Fibroblast of the conjunctiva (primary cell): ENCODE results near the gene CRTAC1.

Source experiments
- DNase-seq: peaks from one replicate; pipeline ENCODE4 v3.0.0-alpha.2; 2010; ENCODE audit warnings: low read depth

The CRTAC1 gene, protein sequence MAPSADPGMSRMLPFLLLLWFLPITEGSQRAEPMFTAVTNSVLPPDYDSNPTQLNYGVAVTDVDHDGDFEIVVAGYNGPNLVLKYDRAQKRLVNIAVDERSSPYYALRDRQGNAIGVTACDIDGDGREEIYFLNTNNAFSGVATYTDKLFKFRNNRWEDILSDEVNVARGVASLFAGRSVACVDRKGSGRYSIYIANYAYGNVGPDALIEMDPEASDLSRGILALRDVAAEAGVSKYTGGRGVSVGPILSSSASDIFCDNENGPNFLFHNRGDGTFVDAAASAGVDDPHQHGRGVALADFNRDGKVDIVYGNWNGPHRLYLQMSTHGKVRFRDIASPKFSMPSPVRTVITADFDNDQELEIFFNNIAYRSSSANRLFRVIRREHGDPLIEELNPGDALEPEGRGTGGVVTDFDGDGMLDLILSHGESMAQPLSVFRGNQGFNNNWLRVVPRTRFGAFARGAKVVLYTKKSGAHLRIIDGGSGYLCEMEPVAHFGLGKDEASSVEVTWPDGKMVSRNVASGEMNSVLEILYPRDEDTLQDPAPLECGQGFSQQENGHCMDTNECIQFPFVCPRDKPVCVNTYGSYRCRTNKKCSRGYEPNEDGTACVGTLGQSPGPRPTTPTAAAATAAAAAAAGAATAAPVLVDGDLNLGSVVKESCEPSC

GRCh38 chr10:98030093-98030821, at the start of gene CRTAC1:
Gene CRTAC1, minus strand, starts transcription at chr10:98030621. Its CDS starts 149 bp downstream, at chr10:98030472.
- DNase-seq = no peak

- DNase-seq = no peak
Measured at GRCh38 chr10:98078774-98079173, 48.4 kb upstream of the CRTAC1 start.

- DNase-seq = no peak
Measured at GRCh38 chr10:98077223-98077622, 46.8 kb upstream of the CRTAC1 start.

- DNase-seq = no peak
Measured at GRCh38 chr10:98076086-98076485, 45.7 kb upstream of the CRTAC1 start.

DNA sequence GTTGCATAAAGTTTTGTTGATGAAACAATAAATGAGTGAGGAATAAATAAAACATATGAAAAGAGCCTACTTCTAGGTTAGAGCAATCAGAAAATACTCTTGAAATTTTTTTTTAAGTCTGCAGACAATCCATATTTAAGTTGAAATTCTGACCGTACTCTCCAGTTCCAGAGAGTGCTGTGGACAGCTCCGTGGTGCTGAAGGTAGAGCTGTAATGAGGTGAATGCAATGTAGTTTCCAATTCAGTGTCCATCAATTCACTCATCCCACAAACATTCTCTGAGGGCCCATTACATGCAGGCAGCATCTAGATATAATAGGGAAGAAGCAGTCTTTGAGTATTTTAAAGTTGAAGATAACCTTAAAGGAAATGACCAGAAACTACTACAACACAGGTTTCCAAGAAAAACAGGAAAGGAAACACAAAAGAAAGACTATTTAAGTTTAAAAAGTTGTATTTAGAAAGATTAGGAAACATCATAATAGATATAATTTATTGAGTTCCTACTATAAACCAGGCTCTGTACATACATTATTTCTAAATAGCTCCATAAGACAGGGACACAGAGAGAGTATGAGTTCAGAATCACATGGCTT, 44.0 kb upstream of the CRTAC1 start:
- DNase-seq = no peak

DNA sequence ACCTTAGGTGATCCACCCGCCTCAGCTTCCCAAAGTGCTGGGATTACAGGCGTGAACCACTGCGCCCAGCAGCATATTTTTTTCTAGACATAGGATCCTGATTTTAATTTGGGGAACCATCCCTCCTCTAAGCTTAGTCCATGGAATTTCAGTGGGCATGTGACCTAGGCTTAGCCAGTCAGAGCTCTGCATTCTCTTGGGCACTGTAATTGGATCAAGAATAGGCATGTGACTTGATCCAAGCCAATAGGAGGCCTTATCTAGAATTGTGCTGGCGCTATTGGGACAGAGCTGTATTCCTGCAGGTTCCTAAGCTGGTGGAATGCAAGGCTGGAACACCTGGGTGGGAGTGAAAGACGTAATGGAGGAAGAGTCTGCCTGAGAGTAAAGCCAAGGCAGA, 36.7 kb upstream of the CRTAC1 start:
- DNase-seq = no peak

- no peak for DNase-seq
Measured at GRCh38 chr10:98063740-98064027, 33.3 kb upstream of the CRTAC1 start.

DNA sequence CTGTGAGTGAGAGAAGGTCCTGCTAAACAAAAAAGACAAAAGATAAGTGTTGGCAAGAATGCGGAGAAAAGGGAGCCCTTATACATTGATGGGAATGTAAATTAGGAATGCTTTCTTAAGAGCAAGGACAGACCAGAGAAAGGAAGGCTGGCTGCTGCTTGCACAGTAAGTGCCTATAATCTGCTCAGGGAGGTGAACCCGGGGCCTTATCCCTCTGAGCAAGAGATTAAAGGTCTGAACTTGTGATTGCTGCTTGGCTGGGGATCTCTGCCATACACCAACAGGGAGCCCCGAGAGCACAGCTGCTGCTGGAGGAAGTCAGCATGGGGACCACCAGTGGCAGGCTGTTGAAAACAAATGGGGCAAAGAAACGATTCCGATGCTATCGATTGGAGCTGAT, 32.0 kb upstream of the CRTAC1 start:
- no peak for DNase-seq

DNA sequence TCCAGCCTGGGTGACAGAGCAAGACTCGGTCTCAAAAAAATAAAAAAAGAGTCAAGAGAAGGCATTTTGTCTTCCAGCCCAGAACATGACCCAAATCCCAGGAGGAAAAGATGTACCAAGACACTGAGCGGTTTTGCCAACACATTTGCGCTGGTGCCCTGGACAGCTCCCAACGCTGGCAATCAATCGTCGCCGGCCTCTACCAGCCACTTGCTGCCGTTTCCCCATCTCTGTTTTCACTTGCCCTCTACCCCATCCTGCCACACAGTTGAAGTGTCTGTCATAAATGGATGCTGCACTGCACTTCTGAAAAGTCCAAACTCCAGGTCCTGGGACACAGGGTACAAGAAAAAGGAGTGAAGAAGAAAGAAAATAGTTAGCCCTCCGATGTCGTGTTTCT, 29.7 kb upstream of the CRTAC1 start:
- DNase-seq = no peak

DNA sequence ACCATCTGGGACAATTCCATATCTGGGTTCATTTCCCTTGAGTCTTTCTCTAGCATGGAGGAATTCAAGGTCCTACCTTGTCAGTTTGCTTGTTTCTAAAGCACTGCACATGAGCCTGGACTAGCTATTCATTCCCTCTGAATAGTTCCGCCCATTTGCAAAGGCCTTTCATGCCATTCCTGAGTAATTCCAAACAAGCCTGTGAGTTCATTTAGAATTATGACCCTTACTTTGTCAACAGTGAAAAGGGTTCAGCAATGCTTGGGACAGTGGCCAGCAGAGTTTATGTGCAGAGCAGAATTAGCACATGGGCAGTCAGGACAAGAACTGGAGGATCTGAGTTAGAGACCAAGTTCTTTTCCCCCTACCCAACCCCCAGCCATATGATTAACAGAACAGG, 27.9 kb upstream of the CRTAC1 start:
- DNase-seq = no peak

DNA sequence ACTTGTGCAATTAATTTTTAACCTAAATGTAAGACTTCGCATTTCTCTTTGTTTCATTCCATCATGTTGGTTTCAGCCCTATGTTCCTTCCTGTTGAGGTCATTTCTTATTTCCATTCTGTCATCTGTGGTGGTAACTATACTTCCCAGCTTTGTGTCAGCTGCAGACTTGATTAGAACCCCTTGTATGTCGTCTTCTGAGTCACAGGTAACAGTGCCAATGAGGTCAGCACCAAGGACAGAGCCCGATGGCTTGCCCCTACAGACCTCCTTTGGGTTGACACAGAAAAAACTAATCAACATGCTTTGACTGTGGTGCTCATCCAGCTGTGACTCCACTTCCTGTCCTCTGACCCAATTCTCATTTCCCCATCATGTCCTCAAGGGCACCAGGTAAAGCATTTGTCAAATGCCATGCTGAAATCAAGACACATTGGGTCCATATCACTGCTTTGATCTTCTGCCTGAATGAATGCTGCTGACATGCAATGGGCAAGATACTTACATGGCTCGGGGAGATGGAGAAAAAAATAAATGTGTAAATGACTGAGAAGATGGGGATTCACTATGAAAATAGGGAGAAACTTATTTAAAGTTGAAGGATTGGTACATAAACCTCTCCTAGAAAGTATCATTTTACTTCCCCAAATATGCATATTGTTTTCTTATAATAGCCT, 25.6 kb upstream of the CRTAC1 start:
- DNase-seq = no peak

GRCh38 chr10:98047009-98047741, 16.8 kb upstream of the CRTAC1 start:
- DNase-seq = no peak

- peak; percentile 35 for DNase-seq
Measured at GRCh38 chr10:98045785-98046389, 15.5 kb upstream of the CRTAC1 start.

DNA sequence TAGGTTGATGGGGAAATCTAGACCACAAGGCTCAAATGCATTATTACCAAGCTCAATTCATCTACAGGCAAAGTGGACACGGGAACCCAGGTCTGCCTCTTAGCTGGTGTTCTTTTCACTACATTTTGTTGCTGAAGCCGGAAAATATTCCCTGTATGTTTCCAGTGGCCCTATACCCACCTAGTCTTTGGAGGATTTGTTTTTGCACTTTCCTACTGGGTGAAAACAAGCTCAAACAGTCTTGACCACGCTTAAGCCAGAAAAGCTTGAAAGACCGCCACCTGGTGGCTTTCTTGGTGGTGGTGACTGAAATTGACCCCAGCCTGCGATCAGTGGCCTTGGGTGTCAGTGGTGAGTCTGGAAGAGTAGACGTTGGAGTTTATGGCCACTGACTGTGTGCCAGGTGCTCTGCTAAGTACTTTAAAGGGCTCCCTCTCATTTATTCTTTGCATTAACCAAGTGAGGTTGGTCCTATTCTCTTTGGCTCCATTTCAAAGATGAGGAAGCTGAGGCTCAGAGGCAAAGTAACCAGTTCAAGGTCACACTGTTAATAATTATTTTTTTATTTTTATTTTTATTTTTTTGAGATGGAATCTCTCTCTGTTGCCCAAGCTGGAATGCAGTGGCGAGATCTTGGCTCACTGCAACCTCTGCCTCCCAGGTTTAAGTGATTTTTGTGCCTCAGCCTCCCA, 11.1 kb upstream of the CRTAC1 start:
- DNase-seq = peak; percentile 20

DNA sequence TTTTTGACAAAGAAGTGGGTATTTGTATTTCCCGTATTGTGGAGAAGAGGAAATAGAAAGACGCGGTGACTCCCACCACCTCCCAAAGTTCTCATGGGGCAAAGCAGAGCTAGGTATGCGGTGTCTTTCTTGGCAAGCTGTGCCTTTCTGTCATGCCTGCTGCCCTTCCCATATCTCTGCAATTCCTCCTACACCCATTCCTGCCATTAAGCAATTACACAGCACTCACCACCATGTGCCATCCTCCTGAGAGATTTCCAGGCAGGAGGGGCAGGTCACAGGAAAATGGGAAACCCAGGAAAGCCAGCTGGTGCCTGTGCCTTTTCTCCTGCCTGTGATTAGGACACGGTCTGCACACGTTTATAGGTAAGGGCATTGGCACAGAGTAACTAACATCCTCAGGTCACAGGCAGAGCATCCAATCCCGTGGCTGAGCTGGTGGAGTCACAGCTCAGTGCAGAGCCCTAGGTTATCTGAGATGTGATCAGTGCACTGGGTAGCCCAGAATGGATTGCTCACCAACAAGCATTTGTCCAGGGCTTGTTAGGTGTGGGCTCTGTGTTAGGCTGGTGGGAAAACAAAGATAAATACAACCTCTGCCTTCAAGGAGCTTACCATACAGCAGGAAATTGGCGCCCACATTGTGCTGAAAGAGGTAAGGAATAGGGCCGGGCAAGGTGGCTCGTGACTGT, 9.4 kb upstream of the CRTAC1 start:
- DNase-seq = no peak

GRCh38 chr10:98038288-98038687, 7.9 kb upstream of the CRTAC1 start:
- no peak for DNase-seq

- no peak for DNase-seq
Measured at GRCh38 chr10:98035599-98035998, 5.2 kb upstream of the CRTAC1 start.

DNA sequence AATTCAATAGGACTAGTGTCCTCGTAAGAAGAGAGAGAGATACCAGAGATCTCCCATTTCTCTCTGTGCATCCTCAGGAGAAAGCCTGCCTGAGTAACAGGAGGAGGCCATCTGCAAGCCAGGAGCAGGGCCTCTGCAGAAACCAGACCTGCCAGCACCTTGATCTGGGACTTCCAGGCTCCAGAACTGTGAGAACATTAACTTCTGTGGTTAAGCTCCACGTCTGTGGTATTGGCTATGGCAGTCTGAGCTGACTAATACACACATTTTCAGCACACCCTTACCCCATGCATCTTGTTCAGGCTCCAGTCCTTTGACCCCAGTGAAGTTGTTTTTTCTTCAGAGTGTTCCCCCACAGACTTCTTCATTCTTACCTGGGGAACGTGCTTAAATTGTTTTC, 3.1 kb upstream of the CRTAC1 start:
- no peak for DNase-seq

GRCh38 chr10:98031440-98031839, 1.0 kb upstream of the CRTAC1 start:
- DNase-seq = no peak

GRCh38 chr10:98030991-98031431, 590 bp upstream of the CRTAC1 start:
- DNase-seq = no peak
